Esophagus muscularis mucosa (tissue), 4 donors: ENCODE measurements around the gene LCN2. TPM values are rescaled to one million over a fixed set of nuclear protein-coding genes. Genes with fewer than 3 reads are reported as not detected.

Experiments
- DNase-seq: peaks from one replicate; pipeline ENCODE4 v3.0.0-alpha.2; 2017; ENCODE audit errors: extremely low spot score
- H3K27ac ChIP-seq, 4 donors: fragments of 200-600 bp; sonication (generic); replicated peaks in 1 of 4; 1 replicate in 3 of 4; 2 replicates in 1 of 4; pipeline ENCODE4 v1.5.1; 2016 to 2019; ENCODE audit warnings: mild to moderate bottlenecking in 1 of 4
- H3K27me3 ChIP-seq, 4 donors: fragments of 200-600 bp; sonication (generic); one replicate each; pipeline versions ENCODE4 v1.5.1 to v1.6.0; 2016 to 2019
- H3K36me3 ChIP-seq, 4 donors: fragments of 200-600 bp; sonication (generic); one replicate each; pipeline ENCODE4 v1.5.1; 2016 to 2019
- H3K4me1 ChIP-seq, 4 donors: fragments of 200-600 bp; sonication (generic); one replicate each; pipeline ENCODE4 v1.5.1; 2016 to 2019
- H3K4me3 ChIP-seq, 4 donors: fragments of 200-600 bp; sonication (generic); 1 replicate in 2 of 4; 2 replicates in 2 of 4; pipeline ENCODE4 v1.5.1; 2016 to 2019; ENCODE audit warnings: mild to moderate bottlenecking in 4 of 4, moderate library complexity in 1 of 4
- H3K9me3 ChIP-seq, 4 donors: fragments of 200-600 bp; sonication (generic); 1 replicate in 3 of 4; 2 replicates in 1 of 4; pipeline ENCODE4 v1.5.1; 2016 to 2019
- EP300 ChIP-seq: sonication (generic); formaldehyde crosslinking; IDR thresholded peaks from one replicate; pipeline ENCODE4 v1.6.1; 2017; ENCODE audit warnings: antibody characterized with exemption
- POLR2A ChIP-seq: fragments of 450-650 bp; IDR thresholded peaks from one replicate; pipeline ENCODE4 v1.6.1; 2017; ENCODE audit warnings: antibody characterized with exemption, moderate library complexity, mild to moderate bottlenecking, low read depth
- POLR2AphosphoS5 ChIP-seq, 2 donors: sonication (generic); formaldehyde crosslinking; IDR thresholded peaks; one replicate each; pipeline ENCODE4 v1.6.1; 2017; ENCODE audit warnings: antibody characterized with exemption in 2 of 2
- WGBS: methylation state at CpG from one replicate; pipeline ENCODE4 v1.1.5; 2018; 5-methylcytosine and 5-hydroxymethylcytosine counted together
- intact Hi-C: fragments of 100-400 bp; cut with DNase I; formaldehyde crosslinking; loops from one replicate; pipeline ENCODE4 v1.15.1; 2023
- total RNA-seq, 4 donors: library from RNA; depleted of rRNA; stranded (reverse); fragments of >200 nt; gene quantifications; one replicate each; pipeline versions ENCODE4 v1.1.0 to v1.2.1, GENCODE V29; 2016
- TF ChIP-seq, protein P1 (sequence below), 3 experiments: fragments of 200-600 bp in 2 of 3; fragments of 450-650 bp in 1 of 3; sonication (generic) in 2 of 3; IDR thresholded peaks; one replicate each; pipeline ENCODE4 v1.5.1; 2017 to 2019; ENCODE audit warnings: antibody characterized with exemption in 3 of 3, mild to moderate bottlenecking in 2 of 3, moderate library complexity in 1 of 3

Gene LCN2
- total RNA-seq, 4 donors from 2014 or later, result 0.83 to 6.2 TPM; not detected in 2

DNA sequence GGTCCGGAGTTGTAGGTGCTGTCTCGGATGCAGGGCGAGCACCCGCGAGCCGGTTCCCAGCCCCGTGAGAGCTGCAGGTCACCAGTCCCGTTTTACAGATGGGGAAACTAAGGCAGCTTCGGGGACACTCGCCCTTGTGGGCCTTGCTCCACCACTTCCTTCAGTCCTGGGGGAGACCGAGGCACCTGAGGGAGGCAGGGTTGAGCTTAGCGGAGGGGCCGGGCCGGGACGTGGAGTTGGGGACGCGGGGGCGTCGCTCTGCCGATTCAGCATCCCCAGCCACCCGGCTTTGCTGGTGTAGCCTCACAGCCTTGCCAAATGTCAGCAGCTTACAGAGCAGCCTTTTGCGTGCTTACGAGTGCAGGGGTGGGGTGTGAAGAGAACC lies 11.3 kb downstream of the LCN2 start:
- DNase-seq, result no peak
- TF ChIP-seq POLR2AphosphoS5 (IDR thresholded peaks at IDR 0.05) (no peak), POLR2A (no peak), EP300 (no peak)
- TF ChIP-seq, protein P1, sequence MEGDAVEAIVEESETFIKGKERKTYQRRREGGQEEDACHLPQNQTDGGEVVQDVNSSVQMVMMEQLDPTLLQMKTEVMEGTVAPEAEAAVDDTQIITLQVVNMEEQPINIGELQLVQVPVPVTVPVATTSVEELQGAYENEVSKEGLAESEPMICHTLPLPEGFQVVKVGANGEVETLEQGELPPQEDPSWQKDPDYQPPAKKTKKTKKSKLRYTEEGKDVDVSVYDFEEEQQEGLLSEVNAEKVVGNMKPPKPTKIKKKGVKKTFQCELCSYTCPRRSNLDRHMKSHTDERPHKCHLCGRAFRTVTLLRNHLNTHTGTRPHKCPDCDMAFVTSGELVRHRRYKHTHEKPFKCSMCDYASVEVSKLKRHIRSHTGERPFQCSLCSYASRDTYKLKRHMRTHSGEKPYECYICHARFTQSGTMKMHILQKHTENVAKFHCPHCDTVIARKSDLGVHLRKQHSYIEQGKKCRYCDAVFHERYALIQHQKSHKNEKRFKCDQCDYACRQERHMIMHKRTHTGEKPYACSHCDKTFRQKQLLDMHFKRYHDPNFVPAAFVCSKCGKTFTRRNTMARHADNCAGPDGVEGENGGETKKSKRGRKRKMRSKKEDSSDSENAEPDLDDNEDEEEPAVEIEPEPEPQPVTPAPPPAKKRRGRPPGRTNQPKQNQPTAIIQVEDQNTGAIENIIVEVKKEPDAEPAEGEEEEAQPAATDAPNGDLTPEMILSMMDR (IDR thresholded peaks at IDR 0.05), result no peak
- Histone ChIP-seq H3K27me3 (no peaks in the 10 kb centered on the region), H3K36me3 (peaks cover 2 to 34% (median 28%) of the 10 kb centered on the region in 4 donors), H3K9me3 (no peaks in the 10 kb centered on the region), H3K4me1 (peaks cover 20 to 29% (median 22%) of the 10 kb centered on the region in 4 donors), H3K4me3 (peak overlapping the region; percentile 74 to 84 (median 77)), H3K27ac (peak overlapping the region; percentile 71 to 83 (median 77))
- 1% methylated on average over 12 of the region's 23 CpGs for WGBS
- intact Hi-C loops, result no loop called here

DNA sequence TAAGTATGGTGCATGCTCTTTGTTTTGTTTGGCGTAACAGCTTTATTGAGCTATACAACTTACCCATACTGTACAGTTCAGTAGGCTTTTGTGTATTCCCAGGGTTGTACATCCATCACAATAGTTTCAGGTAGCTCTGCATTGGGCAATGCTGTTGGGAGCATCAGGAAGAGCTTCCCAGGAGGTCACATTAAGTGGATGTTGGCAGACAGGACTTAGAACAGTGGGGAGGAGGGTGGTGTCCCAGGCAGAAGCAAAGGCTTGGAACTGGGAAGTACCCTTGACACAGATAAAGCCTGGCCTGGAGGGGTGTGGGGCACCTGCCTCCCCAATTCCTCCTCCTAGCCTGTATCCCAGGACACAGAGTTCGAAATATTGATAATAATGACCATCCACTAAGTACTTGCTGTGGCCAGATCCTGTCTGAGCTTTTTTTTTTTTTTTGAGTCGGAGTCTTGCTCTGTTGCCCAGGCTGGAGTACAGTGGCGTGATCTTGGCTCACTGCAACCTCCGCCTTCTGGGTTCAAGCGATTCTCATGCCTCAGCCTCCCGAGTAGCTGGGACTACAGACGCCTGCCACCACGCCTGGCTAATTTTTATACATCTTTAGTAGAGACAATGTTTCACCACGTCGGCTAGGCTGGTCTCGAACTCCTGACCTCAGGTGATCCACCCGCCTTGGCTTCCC lies 12.1 kb downstream of the LCN2 start:
- 90% methylated on average over 13 of the region's 13 CpGs for WGBS
- Histone ChIP-seq H3K4me3 (no peak overlapping the region), H3K27ac (no peak overlapping the region), H3K9me3 (no peaks in the 10 kb centered on the region), H3K36me3 (peaks cover 10 to 41% (median 36%) of the 10 kb centered on the region in 4 donors), H3K4me1 (peaks cover 20 to 29% (median 22%) of the 10 kb centered on the region in 4 donors), H3K27me3 (no peaks in the 10 kb centered on the region)
- TF ChIP-seq, protein P1 (IDR thresholded peaks at IDR 0.05), result no peak
- TF ChIP-seq POLR2A, result no peak
- no peak for TF ChIP-seq EP300
- TF ChIP-seq POLR2AphosphoS5 (IDR thresholded peaks at IDR 0.05), result no peak
- intact Hi-C loops, result no loop called here
- DNase-seq, result no peak

DNA sequence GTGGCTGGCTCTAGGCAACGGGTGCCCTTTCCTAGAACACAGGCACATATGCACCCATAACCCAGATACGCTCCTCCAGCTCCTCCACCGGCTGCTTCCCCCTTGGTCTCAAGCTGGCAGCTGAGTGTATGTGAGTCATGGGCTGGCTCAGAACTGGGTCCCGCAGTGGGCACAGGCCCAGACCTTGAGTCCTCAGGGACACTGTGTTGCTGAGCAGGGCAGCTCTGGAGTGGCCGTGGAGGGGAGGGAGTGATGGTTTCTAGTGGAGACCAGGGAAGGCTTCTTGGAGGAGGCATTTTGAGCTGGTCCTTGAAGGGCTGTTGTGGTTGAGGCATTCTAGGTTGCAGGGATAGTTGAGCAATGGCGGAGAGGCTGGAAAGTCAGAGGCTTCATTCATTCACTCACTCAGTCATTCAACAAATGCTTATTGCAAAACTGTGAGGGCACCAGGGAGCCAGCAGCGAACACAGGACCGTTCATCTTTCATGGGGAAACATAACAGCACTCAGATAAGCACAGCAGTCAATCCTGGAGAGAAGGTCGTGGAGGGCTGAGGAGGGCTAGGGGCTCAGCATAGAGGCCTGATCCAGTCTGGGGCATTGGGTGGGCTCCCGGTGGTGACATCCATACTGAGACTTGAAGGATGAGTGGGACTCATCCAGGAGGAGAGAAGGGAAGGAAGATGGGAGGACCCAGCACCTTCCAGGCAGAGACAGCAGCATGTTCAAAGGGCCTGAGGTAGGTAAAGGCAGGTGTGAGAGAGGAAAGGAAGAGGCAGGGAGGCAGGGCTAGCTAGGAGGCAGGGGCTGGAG lies 13.2 kb downstream of the LCN2 start:
- Histone ChIP-seq H3K27ac (no peak overlapping the region), H3K4me3 (no peak overlapping the region), H3K4me1 (peaks cover 20 to 29% (median 22%) of the 10 kb centered on the region in 4 donors), H3K36me3 (peaks cover 21 to 52% (median 47%) of the 10 kb centered on the region in 4 donors), H3K9me3 (no peaks in the 10 kb centered on the region), H3K27me3 (no peaks in the 10 kb centered on the region)
- 90% methylated on average over 9 of the region's 10 CpGs for WGBS
- no peak for DNase-seq
- TF ChIP-seq, protein P1 (IDR thresholded peaks at IDR 0.05), result no peak
- no peak for TF ChIP-seq EP300
- no peak for TF ChIP-seq POLR2A
- no peak for TF ChIP-seq POLR2AphosphoS5 (IDR thresholded peaks at IDR 0.05)
- intact Hi-C loops, result no loop called here

DNA sequence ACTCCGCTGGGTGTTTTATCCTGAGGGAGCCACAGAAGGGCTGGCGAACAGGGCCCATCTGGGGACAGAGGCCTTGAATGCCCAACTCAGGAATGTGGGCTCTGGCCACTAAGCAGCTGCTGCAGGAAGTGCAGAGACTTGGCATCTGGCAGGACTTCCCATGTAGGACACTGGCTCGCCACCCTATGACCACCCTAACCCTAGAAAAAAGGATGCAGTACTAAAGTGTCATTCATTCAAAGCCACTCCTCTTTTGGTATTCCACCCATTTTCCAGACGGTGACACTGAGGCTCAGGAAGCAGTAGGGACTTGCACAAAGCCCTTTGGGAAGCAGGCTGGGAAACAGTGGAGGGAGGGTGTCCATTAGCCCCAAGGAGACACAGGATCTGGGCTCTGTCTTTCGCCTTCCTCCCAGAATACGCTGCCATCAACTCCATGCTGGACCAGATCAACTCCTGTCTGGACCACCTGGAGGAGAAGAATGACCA lies 13.8 kb downstream of the LCN2 start:
- TF ChIP-seq POLR2A, result no peak
- Histone ChIP-seq H3K4me1 (peaks cover 20 to 29% (median 22%) of the 10 kb centered on the region in 4 donors), H3K36me3 (peaks cover 27 to 58% (median 53%) of the 10 kb centered on the region in 4 donors), H3K27ac (no peak overlapping the region), H3K9me3 (no peaks in the 10 kb centered on the region), H3K27me3 (no peaks in the 10 kb centered on the region), H3K4me3 (no peak overlapping the region)
- no peak for DNase-seq
- WGBS, result 78% methylated on average over 5 of the region's 6 CpGs
- intact Hi-C loops, result no loop called here
